NCI-H2171 treated with DMSO at 0.1 percent for 48 hours (cell line): ENCODE data around the gene MITF.

Source experiments
- DNase-seq: peaks from one replicate; lab custom pipeline; 2025; lab: John Stamatoyannopoulos, UW

Gene MITF

DNA sequence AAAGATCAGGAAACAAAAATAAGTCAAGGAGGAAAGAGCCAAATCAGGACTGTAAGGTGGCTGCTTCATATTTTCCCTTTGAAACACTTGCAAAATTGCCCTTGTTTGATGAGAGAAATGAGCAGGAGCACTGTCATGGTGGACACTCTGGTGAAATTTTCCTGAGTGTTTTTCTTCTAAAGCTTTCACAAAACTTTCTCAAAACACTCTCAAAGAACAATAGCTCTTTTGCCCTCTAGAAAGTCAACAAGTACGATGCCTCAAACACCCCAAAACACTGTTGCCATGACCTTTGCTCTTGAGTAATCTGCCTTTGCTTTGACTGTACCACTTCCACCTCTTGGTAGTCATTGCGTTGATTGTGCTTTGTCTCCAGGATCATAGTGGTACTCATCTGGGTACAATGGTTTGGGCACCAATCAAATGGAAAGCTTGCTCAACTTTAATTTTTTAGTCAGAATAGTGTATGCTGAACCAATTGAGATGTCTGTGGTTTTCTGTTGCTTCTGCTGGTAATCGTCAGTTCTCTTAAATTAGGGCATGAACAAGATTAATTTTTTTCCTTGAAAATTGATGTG, 13.2 kb upstream of the MITF start:
- DNase-seq: no peak

DNA sequence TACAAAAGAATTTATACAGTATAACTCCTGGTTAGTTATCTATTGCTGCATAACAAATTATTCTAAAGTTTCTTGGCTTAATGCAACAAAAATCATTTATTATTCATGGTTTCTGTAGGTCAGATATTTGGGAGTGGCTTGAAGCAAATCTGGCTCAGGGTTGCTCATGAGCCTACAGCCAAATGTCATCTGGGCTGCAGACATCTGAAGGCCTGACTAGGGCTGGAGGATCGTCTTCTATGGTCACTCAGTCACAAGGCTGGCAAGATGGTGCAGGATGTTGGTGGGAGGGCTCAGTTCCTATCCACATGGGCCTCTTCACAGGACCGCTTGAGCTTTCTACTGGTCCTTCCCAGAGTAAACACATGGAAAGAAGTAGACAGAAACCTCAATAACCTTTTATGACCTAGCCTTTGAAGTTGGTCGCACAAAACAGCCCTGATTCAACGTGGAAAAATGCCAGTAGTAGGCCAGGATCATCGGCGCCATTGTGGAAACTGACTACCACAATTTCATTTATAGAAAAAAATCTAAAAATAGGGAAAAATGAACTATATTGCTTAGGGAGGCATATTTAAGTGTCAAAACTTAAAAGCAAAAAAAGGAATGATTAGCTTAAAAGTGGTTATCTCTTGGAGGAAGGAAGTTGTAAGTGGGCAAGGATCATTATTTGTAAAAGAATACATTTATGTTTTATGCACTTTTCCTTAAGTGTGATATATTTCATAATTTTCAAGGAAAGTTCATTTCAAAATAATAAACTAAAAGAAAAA, 9.9 kb upstream of the MITF start:
- DNase-seq: no peak

DNA sequence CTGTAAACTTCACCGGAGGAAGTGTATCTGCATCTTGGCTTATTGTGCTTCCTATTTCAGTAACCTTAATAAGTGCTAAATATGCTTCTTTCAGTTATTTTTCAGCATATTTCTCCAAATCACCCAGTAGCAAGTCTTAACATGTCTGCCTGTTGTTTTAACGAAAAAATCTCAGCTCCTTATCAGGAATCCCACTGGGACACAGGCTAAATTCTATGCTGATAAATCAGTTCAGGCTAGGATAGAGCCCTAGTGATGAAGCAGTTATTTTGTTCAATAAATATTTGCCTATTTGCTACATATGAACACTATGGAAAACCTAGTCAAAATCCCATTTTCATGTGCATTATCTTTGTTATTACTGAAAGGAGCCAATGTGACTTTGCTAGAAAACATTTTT, 8.2 kb upstream of the MITF start:
- DNase-seq: no peak

DNA sequence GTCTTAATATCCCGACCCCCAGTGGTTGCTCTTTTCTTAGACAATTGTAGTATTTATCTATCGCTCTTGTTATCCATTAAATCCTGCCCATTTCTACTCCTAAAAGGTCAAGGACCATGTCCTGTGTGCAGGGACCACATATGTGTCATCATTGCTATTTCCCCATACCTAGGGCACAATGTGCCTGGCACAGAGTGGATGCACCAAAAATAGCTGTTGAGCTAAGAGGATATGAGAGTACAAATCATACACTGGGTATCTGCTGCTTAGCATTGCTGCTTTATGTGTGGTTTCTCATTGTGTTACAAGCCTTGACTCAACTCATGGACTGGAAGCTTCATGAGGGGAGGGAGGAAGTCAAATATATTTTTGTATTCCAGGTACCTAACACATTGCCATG, 3.4 kb upstream of the MITF start:
- no peak for DNase-seq

DNA sequence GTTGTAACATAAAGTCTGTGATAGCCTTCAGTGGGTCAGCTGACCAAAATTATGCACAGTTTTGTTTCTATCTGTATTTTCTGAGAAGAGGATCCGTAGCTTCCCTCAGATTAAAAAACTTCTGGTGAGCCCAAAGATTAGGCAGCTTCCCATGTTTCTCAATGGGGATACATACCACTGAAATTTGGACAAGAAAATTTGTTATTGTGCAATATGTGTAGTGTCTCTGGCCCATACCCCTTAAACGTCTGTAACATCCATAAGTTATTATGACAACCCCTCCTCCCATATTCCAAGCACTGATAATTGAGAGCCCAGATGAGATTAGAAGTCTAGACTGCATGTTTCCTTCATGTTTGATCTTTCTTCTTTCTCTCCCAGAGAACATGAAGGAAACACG, 1.9 kb upstream of the MITF start:
- no peak for DNase-seq

DNA sequence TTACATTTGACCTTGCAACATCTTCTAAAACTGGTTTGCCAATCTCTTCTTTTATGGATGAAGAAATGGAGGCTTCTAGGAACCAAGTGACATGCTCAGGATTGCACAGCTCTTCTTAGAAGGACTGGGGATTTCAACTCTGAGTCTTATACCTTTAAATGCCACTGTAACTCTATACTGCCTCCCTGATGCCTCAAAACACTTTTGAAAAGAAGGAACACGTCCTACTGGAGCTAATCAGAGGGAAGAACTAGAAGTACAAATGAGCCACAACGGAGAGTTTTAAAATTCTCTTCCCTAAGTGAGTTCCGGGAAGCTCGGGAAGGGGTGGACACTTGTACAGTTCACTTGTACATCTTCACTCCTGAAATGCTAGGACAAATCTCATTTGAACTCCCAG, 949 bp upstream of the MITF start:
- peak; percentile 16 for DNase-seq

DNA sequence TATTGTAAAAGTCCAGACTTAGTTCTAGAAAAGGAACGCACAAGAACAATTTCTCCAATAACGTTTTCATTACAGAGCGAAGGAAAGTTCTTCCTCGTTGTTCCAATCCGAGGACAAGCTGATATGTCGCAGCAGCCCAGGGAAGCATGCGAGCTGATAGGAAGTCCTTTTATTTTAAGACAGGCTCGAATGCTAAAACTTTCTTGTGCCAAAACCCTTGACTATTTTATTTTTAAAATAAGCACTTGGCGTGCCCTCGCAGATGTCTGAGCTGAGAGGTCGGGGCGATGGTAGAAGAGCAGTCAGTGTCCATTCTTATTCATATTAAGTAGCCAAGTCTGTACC, 433 bp upstream of the MITF start:
- DNase-seq: no peak

DNA sequence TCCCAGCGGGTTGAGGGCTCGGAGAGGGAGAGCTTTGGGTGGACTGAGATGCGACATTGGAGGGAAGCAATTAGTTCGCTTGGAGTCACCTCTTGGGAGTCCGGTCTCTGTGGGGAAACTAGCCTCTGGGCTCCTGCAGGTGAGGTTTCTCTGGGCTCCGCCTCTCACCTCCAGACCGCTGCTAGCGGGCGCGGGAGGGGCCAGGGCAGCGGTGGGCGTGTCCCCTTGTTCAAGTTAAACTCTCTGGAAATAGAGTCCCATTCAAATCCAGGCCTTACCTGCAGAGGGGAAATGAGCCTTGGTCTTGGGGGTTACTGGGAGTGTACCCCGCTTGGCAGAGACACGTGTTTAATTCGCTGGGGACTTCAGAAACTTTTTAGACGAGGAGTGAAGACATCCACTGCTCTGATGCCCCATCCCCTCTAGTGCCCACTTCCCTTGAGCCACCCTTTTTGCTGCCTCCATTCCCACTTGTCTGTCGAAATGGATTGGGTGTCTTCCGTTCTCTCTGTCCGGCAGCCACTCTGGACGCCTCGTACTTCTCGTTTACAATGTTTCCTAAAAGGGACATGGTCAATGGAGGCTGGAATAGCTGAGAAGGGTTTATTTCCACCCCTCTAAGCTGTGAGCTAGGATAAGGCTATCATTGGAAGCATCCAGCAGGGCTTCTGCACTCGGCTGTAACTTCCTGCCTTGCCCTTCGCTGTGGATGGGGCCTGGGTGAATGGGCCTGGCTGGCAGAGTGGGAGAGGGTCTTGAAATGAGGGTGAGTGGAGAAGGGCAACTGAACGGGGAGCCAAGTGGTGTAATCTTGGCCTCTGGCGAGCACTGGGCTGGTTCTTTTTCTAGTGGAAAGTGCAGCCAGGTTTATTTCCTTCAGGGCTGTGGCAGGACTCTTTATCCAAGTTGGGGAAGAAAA, 1.1 kb downstream of the MITF start:
- no peak for DNase-seq

DNA sequence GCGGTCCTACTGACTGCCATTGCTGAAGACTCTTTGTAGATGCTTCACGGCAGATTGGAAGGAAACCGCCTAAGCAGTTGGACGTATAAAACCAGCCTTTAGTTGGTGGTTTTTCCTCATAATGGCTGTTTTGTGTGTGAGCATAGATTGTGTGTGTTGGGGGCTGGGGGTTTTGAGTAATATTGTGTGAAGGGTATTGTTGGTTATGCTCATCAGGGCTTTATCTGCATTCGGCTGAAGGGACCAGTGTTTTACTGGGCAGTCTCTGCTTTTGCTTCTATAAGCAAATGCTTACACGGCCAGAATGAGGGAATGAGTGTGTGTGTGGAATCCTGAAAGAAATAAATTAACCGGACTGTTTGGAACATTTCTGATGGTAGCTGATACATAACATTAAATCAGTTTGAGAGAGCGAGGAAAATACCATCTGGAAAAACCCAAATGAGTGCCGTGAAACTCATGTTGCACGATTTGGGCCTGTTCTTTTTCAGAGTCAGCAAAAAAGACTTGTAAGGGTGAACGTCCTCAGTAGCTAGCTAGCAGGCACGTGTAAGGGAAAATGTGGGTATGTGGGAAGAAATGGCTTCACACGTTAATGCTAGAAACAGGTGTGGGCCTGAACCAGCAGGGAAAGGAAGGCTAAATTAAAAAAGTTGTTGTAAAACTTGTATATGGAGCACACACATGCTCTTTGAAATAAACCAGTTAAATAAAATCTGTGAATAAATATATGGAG, 1.9 kb downstream of the MITF start:
- DNase-seq: no peak

DNA sequence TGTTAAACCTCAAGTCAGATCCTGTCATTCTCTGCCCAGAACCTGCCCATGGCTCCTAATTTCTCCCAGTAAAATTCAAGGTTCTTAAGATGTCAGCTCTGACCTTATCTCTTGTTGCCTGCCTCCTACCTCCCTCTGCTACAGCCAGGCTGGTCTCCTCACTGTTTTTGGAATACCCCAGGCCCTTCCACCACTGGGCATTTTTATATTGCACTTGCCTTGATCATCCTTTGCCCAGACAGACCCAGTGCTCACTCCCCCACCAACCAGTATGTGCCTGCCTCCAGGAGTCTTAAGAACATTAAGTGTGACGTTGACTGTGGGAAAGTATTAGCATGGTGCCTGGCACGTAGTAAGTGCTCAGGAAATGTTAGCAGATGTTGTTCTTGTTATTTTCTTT, 3.1 kb downstream of the MITF start:
- DNase-seq: no peak

DNA sequence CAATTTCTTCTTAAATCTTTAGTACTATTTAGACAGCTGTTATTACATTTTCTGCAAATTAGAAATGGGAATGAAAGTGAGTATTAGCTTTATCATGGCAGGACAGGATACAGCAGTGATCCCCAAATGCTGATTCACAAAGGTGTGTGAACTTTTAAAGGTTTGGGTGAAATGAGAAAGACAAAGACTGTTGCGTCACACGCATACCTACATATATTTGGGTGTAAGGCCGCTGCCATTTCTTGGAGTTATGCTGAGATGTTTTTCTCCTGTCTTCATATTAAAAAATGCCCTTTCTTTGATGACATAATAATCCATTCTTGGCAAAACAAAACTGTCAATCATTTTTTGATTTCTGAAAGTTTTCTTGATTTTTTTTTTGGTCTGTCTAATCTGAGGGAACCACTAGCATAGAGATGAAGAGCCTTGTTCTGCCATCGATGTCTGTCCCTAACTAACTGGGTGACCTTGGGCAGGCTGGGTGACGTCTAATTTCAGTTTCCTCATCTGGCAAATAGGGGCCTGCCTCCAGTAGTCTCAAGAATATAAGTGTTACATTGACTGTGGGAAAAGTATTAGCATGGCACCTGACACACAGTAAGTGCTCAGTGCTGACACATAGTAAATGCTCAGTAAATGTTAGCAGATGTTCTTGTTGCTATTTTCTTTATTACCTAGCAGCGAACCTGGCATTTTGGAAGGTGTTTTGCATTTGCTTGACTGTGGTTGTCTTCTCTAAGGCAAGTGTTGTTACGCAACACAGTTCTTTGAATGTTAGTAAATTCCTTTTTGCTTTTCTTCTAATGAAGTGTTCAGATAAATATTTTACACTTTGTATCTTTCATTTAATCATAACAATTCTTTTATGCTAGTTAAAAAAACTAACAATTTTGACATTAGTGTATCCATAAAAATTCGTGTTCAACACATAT, 5.0 kb downstream of the MITF start:
- no peak for DNase-seq

DNA sequence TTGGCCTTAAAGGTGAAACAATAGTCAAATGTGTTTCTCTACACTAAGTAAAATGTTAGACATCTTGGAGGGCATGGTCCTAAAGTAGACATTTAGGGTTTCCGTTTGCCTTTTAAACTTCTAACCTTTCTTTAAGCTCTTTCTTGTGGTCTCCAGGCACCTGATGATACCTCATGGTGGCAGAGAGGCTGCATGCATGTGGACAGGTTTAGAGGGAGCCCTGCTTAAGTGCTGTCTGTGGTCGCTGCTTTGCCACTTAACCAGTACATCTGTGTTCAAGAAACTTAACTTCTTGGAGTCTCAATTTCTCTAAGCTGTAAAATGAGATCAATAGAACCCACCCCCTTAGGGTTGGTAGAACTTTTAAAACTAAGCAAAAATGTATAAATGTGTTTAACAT, 6.2 kb downstream of the MITF start:
- no peak for DNase-seq

DNA sequence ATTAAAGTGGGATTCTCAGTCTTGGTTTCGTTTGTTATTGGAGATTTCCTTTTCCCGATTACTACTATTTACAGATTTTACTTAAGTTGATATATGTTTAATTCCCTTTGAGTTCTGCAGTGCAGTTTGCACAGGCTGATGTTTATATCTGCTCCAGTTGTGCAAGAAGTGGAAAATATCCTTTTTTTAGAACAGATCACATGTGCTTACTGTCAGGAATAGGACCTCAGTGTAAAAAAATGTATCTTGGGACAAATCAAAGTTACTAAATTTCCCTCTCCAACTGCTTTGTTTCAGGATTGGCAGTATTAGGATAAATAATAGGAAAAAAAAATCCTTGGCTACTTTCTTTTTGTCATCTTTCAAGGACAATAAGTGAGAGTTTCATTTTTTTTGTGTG, 6.9 kb downstream of the MITF start:
- no peak for DNase-seq

DNA sequence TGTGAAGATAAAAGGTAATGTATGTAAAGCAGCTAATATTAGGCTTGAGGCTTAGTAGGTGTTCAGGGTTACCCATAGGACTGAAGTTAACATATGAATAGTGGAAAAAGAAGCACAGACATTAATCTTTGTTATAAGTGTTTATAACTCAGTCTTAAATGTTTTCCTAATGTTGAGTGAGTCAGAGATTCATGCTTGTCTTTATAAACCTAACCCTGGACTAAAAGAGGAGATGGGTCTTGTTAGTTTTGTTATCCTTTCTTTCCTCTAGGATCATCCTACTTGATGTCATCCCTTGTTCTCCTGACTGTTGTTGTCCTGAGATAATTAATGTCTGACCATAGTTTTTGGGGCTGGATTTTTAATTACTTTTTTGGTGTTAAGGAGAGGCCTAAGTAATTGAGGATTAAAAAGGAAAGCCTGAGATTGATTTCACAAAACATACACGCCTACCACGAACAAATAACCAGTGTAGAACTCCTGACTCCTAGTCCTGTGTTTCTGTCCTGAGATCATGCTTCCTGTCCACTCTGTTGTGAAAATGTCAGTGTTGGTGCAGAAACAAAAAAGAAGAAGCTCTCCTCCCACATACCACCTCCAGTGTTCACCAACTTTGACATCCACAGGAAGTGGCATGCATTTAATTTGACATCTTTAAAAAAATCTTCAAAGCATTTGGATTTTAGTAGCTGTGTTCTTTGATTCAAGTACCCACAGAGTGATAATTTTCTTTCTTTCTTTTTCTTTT, 8.4 kb downstream of the MITF start:
- DNase-seq: no peak

DNA sequence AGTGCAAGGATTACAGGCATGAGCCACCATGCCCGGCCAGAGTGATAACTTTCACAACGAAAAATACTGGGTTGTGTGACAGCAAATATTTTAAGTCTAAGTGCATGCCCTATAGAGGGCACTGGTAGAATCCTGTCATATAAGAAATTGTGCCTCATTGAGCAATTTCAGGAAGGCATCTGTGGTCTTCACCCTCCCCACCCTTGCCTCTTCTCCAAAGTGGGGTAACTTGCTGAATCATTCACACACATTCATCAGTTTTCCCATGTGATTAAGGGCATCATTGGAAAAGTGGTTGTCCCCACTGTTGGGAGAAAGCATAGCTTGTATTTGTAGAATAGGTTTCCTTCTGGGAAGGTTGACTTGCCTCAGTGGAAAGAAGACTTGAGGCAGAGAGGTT, 9.2 kb downstream of the MITF start:
- no peak for DNase-seq

DNA sequence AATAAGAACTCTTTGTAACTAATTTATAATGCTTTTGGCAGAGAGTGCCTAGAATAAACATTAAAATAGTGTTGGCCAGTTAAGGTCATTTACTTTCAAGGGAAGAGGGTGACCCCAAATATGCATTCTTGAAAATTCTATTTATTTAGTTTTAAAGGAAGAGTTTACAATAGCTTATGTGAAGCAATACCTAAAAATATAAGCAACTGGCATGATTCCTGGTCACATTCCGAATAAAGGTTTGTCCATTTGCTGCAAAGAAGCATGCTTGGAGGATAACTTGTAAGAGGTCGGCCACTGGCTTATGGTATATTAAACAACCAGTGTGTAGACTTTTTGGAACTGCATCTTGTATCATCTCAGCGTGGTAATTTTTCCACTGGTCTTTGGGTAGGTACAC, 10.2 kb downstream of the MITF start:
- no peak for DNase-seq

DNA sequence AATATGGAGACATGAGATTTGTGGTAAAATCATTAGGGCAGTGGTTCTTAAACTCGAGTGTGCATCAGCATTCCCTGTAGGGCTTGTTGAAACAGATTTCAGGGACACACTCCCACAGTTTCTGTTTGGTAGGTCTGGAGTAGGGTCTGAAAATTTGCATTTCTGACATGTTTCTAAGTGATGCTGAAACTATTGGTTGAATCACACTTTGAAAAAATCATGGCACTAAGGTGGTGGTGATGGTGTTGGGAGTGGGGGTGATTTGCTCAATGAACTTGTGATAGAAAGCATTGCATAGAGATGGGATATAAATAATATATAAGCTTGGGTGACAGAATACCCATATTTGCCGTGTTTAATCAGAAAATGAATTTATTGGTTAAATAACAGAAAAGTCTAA, 11.3 kb downstream of the MITF start:
- DNase-seq: no peak

DNA sequence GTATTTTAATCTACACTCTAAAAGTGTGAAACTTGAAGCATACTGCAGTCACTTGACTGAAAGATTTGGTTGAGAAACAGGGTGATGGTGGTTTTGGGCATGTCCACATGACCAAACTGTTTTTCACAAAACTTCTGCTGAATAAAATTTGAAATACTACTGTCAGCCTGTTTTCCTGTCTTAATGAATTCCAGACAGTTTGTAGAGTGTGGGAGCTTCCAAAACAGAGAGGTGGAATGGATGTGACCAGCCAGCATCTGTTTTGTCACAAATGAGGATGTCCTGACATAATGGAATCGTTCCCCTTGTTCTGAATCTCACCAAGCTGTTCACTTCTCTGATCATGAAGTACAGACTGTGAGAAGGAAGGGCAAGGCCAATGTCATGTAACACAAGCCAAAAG, 11.8 kb downstream of the MITF start:
- DNase-seq: no peak

DNA sequence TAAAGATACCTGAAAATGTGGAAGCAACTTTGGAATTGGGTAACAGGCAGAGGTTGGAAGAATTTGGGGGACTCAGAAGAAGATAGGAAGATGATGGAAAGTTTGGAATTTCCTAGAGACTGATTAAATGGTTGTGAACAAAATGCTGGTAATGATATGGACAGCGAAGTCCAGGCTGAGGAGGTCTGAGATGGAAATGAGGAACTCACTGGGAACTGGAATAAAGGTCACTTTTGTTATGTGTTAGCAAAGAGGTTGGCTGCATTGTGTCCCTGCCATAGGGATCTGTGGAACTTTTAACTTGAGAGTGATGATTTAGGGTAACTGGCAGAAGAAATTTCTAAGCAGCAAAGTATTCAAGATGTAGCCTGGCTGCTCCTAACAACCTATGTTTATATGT, 13.0 kb downstream of the MITF start:
- no peak for DNase-seq

DNA sequence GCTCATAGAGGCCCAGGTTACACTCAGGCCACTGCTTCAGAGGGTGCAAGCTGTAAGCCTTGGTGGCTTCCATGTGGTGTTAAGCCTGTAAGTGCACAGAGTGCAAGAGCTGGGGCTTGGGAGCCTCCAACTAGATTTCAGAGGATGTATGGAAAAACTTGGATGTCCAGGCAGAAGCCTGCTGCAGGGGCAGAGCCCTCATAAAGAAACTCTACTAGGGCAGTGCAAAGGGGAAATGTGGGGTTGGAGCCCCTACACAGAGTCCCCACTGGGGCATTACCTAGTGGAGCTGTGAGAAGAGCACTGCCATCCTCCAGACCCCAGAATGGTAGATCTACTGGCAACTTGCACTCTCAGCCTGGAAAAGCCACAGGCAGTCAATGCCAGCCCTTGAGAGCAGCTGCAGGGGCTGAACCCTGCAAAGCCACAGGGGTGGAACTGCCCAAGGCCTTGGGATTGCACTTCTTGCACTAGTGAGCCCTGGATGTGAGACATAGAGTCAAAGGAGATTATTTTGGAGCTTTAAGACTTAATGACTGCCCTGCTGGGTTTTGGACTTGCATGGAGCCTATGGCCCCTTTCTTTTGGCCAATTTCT, 14.0 kb downstream of the MITF start:
- DNase-seq: no peak
